Esophagus muscularis mucosa (tissue), 3 donors: ENCODE results near the gene BAX.

Source experiments
- CTCF ChIP-seq, 3 experiments: fragments of 200-600 bp in 2 of 3; fragments of 450-650 bp in 1 of 3; sonication (generic) in 2 of 3; IDR thresholded peaks; one replicate each; pipeline ENCODE4 v1.5.1; 2017 to 2019; ENCODE audit warnings: antibody characterized with exemption in 3 of 3, mild to moderate bottlenecking in 2 of 3, moderate library complexity in 1 of 3
- POLR2A ChIP-seq: fragments of 450-650 bp; IDR thresholded peaks from one replicate; pipeline ENCODE4 v1.6.1; 2017; ENCODE audit warnings: antibody characterized with exemption, moderate library complexity, mild to moderate bottlenecking, low read depth

- no peak for TF ChIP-seq CTCF (IDR thresholded peaks at IDR 0.05)
- no peak for TF ChIP-seq POLR2A
Observed at GRCh38 chr19:48913114-48913889, 41.4 kb upstream of the BAX start.
